HepG2 (cell line): Measurements from ENCODE around the gene HMHB1. TPM values are rescaled to one million over a fixed set of nuclear protein-coding genes. Genes with fewer than 3 reads are reported as not detected.

Source experiments
- ATAC-seq: fragments of 200-7000 bp; cut with Tn5 transposase; 3 replicates; pipeline ENCODE4 v1.9.1; 2020; ENCODE audit warnings: mild to moderate bottlenecking, moderate library complexity
- BruUV-seq: library from RNA; stranded (reverse); fragments of 400-500 nt; replicated peaks from 2 replicates; lab custom pipeline; 2021; lab: Mats Ljungman, UMichigan
- CTCF ChIA-PET: fragments of 300-600 bp; formaldehyde crosslinking; extraction: SDS; loops from one replicate; lab custom pipeline; 2021; ENCODE audit warnings: low total read pairs, inconsistent platforms, low intra/inter-chr PET ratio; lab: Yijun Ruan, JAX
- POLR2A ChIA-PET: fragments of 350-600 bp; sonication (Branson Sonifier 250); formaldehyde crosslinking; loops from one replicate; lab custom pipeline; 2020; ENCODE audit warnings: antibody characterized with exemption, inconsistent platforms; lab: Yijun Ruan, JAX
- DNase-seq: peaks from one replicate; pipeline ENCODE4 v3.0.0-alpha.2; 2015; ENCODE audit warnings: low spot score
- FAIRE-seq: peaks from 3 replicates; lab custom pipeline; 2011; peaks lifted over from hg19 to GRCh38; lab: Jason Lieb, UNC
- H2AFZ ChIP-seq: one replicate; pipeline ENCODE4 v1.6.1; 2011; ENCODE audit warnings: low read length, inconsistent platforms
- H3K27ac ChIP-seq: fragments of 300-600 bp; 3 replicates; pipeline ENCODE4 v1.8.0; 2011; ENCODE audit warnings: mixed run types, mild to moderate bottlenecking, mixed read lengths, low read length, inconsistent platforms; ENCODE audit not compliant: insufficient read depth; ENCODE audit errors: extremely low read length
- H3K27me3 ChIP-seq, 2 experiments: fragments of 200-600 bp in 1 of 2; 2 replicates in 1 of 2; 3 replicates in 1 of 2; pipeline versions ENCODE4 v1.6.0 to v1.8.0; 2011; ENCODE audit warnings: low read length in 2 of 2, mild to moderate bottlenecking in 2 of 2, moderate library complexity in 2 of 2, inconsistent platforms in 1 of 2; ENCODE audit not compliant: insufficient read depth in 2 of 2, control insufficient read depth in 1 of 2
- H3K36me3 ChIP-seq, 2 experiments: fragments of 200-600 bp in 1 of 2; replicated peaks in 1 of 2; 2 replicates in 1 of 2; 3 replicates in 1 of 2; pipeline versions ENCODE4 v1.5.1 to v1.8.0; 2011; ENCODE audit warnings: low read length in 2 of 2, inconsistent platforms in 1 of 2; ENCODE audit not compliant: insufficient read depth in 2 of 2, control insufficient read depth in 1 of 2
- H3K4me1 ChIP-seq: 2 replicates; pipeline ENCODE4 v1.5.1; 2012; ENCODE audit warnings: low read length, inconsistent platforms; ENCODE audit not compliant: insufficient read depth
- H3K4me2 ChIP-seq: 2 replicates; pipeline ENCODE4 v1.6.0; 2011; ENCODE audit warnings: low read depth, low read length, inconsistent platforms
- H3K4me3 ChIP-seq, 3 experiments: fragments of 200-600 bp in 1 of 3; sonication (generic), shearing (Covaris generic) in 1 of 3; replicated peaks in 1 of 3; 2 replicates each; pipeline ENCODE4 v1.5.1; 2011 to 2016; ENCODE audit warnings: low read length in 3 of 3, inconsistent platforms in 2 of 3, low read depth in 2 of 3, mild to moderate bottlenecking in 2 of 3, control low read depth in 1 of 3, mixed read lengths in 1 of 3; ENCODE audit not compliant: insufficient read depth in 1 of 3
- H3K79me2 ChIP-seq: one replicate; pipeline ENCODE4 v1.6.1; 2011; ENCODE audit warnings: low read length, inconsistent platforms; ENCODE audit not compliant: insufficient read depth
- H3K9ac ChIP-seq: 2 replicates; pipeline ENCODE4 v1.6.0; 2011; ENCODE audit warnings: mild to moderate bottlenecking, low read depth, low read length, inconsistent platforms; ENCODE audit not compliant: insufficient read depth
- H3K9me3 ChIP-seq: 2 replicates; pipeline ENCODE4 v1.5.1; 2012; ENCODE audit warnings: mild to moderate bottlenecking, low read length
- H4K20me1 ChIP-seq: 2 replicates; pipeline ENCODE4 v1.6.0; 2011; ENCODE audit warnings: inconsistent platforms, mild to moderate bottlenecking, low read length, moderate library complexity; ENCODE audit not compliant: insufficient read depth
- MAFF ChIP-seq: IDR thresholded peaks from 2 replicates; pipeline ENCODE4 v1.6.1; 2011; ENCODE audit warnings: low read depth, low read length, improper control_type of control experiment
- MAFK ChIP-seq, 2 experiments: IDR thresholded peaks in 1 of 2; conservative IDR thresholded peaks in 1 of 2; 2 replicates each; pipeline ENCODE4 v1.6.1; 2011; ENCODE audit warnings: improper control_type of control experiment in 2 of 2, low read length in 2 of 2
- NFKB2 ChIP-seq: sonication (generic); formaldehyde crosslinking; IDR thresholded peaks from 2 replicates; pipeline ENCODE4 v1.4.0; 2020; ENCODE audit warnings: missing genetic modification reagents, borderline replicate concordance
- ZNF501 ChIP-seq: sonication (generic); formaldehyde crosslinking; IDR thresholded peaks from 2 replicates; pipeline ENCODE4 v1.5.1; 2020; ENCODE audit warnings: mild to moderate bottlenecking, moderate library complexity, missing genetic modification reagents
- ZNF558 ChIP-seq: sonication (generic); formaldehyde crosslinking; IDR thresholded peaks from 2 replicates; pipeline ENCODE4 v1.9.0; 2022; ENCODE audit warnings: mild to moderate bottlenecking, missing genetic modification reagents, borderline replicate concordance
- WGBS: methylation state at CpG from one replicate; pipeline ENCODE4 v1.1.6; 2017; ENCODE audit warnings: low lambda C conversion rate; 5-methylcytosine and 5-hydroxymethylcytosine counted together
- in situ Hi-C: cut with HindIII; loops from 2 replicates; pipeline ENCODE4 v1.10.0; 2017; ENCODE audit warnings: low pct_unique_long_range_greater_than_20kb; ENCODE audit not compliant: extremely low pct_ligation_motif_present
- intact Hi-C: fragments of 100-400 bp; cut with micrococcal nuclease; formaldehyde crosslinking; loops from one replicate; pipeline ENCODE4 v1.10.0; 2022; ENCODE audit not compliant: unreplicated experiment
- polyA plus RNA-seq, 8 experiments: library from polyadenylated mRNA; depleted of rRNA in 3 of 8; stranded (reverse) in 7 of 8; unstranded in 1 of 8; fragments of >200 nt; fragmentation: Illumina TruSeq in 4 of 8; extraction: Trizol in 4 of 8; gene quantifications; 2 replicates each; pipeline versions ENCODE4 v1.2.1 to v1.2.3, GENCODE V29; 2011 to 2016; ENCODE audit warnings: low read depth in 4 of 8, missing spikeins in 1 of 8, mixed read lengths in 1 of 8; ENCODE audit not compliant: insufficient read depth in 1 of 8
- total RNA-seq, 5 experiments: library from RNA; depleted of rRNA; stranded (reverse); fragments of >200 nt; fragmentation: Illumina TruSeq; extraction: Trizol; gene quantifications; 2 replicates each; pipeline ENCODE4 v1.2.3, GENCODE V29; 2016; ENCODE audit warnings: low read depth in 1 of 5
- TF ChIP-seq, protein P1 (sequence below): sonication (generic); formaldehyde crosslinking; IDR thresholded peaks from 2 replicates; pipeline ENCODE4 v1.4.0; 2020; ENCODE audit warnings: missing genetic modification reagents

HMHB1 gene
- total and polyA plus RNA-seq, 2 of the 13 experiments (the other 11 are each of a cell fraction or from before 2014, with no cell fraction given), result not detected

DNA sequence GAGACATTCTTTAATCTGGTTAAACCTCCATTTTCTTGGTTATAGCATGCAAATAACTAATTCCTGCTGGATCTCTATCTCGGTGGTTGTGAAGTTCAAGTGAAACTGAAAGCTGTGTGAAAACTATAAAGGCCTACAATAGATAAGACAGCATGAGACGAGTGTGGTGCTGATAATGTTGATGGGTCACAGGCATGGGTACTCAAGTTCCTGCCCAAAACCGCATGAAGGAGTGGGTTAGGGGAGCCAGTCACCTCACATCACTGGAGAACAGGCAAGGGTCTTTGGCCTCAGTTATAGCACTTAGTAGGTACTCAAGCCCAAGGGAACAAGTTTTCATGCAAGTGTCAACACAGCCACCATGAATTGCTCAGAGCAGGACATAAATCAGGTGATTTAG is 16.7 kb downstream of the HMHB1 start (continued):
- TF ChIP-seq, protein P1, sequence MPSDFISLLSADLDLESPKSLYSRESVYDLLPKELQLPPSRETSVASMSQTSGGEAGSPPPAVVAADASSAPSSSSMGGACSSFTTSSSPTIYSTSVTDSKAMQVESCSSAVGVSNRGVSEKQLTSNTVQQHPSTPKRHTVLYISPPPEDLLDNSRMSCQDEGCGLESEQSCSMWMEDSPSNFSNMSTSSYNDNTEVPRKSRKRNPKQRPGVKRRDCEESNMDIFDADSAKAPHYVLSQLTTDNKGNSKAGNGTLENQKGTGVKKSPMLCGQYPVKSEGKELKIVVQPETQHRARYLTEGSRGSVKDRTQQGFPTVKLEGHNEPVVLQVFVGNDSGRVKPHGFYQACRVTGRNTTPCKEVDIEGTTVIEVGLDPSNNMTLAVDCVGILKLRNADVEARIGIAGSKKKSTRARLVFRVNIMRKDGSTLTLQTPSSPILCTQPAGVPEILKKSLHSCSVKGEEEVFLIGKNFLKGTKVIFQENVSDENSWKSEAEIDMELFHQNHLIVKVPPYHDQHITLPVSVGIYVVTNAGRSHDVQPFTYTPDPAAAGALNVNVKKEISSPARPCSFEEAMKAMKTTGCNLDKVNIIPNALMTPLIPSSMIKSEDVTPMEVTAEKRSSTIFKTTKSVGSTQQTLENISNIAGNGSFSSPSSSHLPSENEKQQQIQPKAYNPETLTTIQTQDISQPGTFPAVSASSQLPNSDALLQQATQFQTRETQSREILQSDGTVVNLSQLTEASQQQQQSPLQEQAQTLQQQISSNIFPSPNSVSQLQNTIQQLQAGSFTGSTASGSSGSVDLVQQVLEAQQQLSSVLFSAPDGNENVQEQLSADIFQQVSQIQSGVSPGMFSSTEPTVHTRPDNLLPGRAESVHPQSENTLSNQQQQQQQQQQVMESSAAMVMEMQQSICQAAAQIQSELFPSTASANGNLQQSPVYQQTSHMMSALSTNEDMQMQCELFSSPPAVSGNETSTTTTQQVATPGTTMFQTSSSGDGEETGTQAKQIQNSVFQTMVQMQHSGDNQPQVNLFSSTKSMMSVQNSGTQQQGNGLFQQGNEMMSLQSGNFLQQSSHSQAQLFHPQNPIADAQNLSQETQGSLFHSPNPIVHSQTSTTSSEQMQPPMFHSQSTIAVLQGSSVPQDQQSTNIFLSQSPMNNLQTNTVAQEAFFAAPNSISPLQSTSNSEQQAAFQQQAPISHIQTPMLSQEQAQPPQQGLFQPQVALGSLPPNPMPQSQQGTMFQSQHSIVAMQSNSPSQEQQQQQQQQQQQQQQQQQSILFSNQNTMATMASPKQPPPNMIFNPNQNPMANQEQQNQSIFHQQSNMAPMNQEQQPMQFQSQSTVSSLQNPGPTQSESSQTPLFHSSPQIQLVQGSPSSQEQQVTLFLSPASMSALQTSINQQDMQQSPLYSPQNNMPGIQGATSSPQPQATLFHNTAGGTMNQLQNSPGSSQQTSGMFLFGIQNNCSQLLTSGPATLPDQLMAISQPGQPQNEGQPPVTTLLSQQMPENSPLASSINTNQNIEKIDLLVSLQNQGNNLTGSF (CRISPR knock-in tag), result no peak
- TF ChIP-seq NFKB2 (CRISPR knock-in tag), result no peak
- TF ChIP-seq, all 625 proteins: peak for 0

DNA sequence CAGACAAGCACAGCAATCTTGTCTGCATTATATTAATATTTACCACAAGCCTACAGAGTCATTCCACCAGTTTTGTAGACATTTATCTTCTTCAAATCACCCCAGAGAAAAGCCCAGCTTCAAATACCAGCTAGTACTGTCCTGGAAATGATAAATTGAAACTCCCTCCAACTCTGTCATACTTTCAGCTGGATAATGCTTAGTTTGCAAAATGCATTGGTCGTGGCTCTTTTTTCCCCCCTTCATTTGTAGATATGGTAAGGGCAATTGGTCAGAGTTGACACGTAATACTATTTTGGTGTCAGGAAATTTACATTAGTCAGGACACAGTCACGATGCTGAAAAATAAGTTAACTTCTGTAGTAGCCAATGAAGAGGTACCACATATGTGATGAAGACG is 21.2 kb downstream of the HMHB1 start:
- ATAC-seq (no peak), DNase-seq (no peak), FAIRE-seq (no peak)
- Histone ChIP-seq H2AFZ (no peak overlapping the region), H3K4me3 (no peak overlapping the region), H3K4me2 (no peak overlapping the region), H3K36me3 (no peaks in the 10 kb centered on the region), H3K9ac (no peak overlapping the region), H3K79me2 (no peaks in the 10 kb centered on the region), H3K27me3 (no peaks in the 10 kb centered on the region), H3K9me3 (no peaks in the 10 kb centered on the region), H4K20me1 (no peaks in the 10 kb centered on the region), H3K27ac (no peak overlapping the region), H3K4me1 (no peaks in the 10 kb centered on the region)
- BruUV-seq, result no TSS peak
- ChIA-PET POLR2A (no interaction called here), CTCF (no interaction called here)
- 34% methylated on average over 4 of the region's 4 CpGs for WGBS
- intact Hi-C loops, result no loop called here
- TF ChIP-seq ZNF558 (CRISPR knock-in tag) (no peak), MAFK (conservative IDR thresholded peaks at IDR 0.05 in 1 of 2, IDR thresholded peaks at IDR 0.05 in 1 of 2; ENCODE audit: low read length in 2 of 2) (peak; percentile 82 to 87), ZNF501 (CRISPR knock-in tag) (no peak), MAFF (peak; percentile 80)
- in situ Hi-C loops, result no loop called here
